ENCODE results near the gene REEP3. TPM values are rescaled to one million over a fixed set of nuclear protein-coding genes. Genes with fewer than 3 reads are reported as not detected.

The REEP3 gene
- 135 TPM for total RNA-seq (2021; ENCODE audit: unreplicated experiment)
- 42.3 TPM for polyA plus RNA-seq (2012; ENCODE audit: insufficient read length)
- Bru-seq, nascent RNA = percentile 94 among the genes with signal in this experiment
- BruChase-seq, experiment 1, labeled RNA remaining after a 2-hour chase = percentile 92 among the genes with signal in this experiment
- percentile 95 among the genes with signal in this experiment for BruChase-seq, experiment 2, labeled RNA remaining after a 6-hour chase
- long read RNA-seq, full-length matches to known transcripts = 142 of 250 reads
- long read RNA-seq, partial matches to known transcripts = 90 of 250 reads
- long read RNA-seq, other reads (novel, unspliced or antisense) = 18 of 250 reads

GRCh38 chr10:63520500-63521415 lies at the start of gene REEP3:
Gene REEP3, plus strand, starts transcription at chr10:63521401. Its CDS starts 145 bp downstream, at chr10:63521546.
- Histone ChIP-seq H3K4me1 (ENCODE audit: control insufficient read depth, insufficient read depth, low read length) (peaks cover 71% of the 10 kb centered on the region), H3K27me3 (ENCODE audit: control insufficient read depth, insufficient read depth, low read length) (no peaks in the 10 kb centered on the region), H3K4me3 (ENCODE audit: low read depth in 2 of 2, low read length in 2 of 2) (peak within 1 kb of the TSS; percentile 74 to 83), H3K27ac (ENCODE audit: low read length) (peak within 1 kb of the TSS; percentile 97), H3K9me3 (ENCODE audit: control insufficient read depth, insufficient read depth, low read depth, low read length) (no peaks in the 10 kb centered on the region), H3K36me3 (ENCODE audit: control insufficient read depth, insufficient read depth, low read length) (no peaks in the 10 kb centered on the region; the same call in 1 of the 2 replicates)
- no peak for TF ChIP-seq TCF7L2 (IDR thresholded peaks at IDR 0.05; ENCODE audit: low read depth, low read length)
- 0 out of 2 replicates have a peak, but pooled peaks have one; percentile 44 for TF ChIP-seq POLR2AphosphoS5 (IDR thresholded peaks at IDR 0.05; ENCODE audit: low read depth, low read length)
- no peak for TF ChIP-seq REST (IDR thresholded peaks at IDR 0.05; ENCODE audit: insufficient read depth in 1 of 2, low read depth in 2 of 2, low read length in 1 of 2)
- TF ChIP-seq SIN3A (IDR thresholded peaks at IDR 0.05; ENCODE audit: borderline replicate concordance, insufficient read depth, low read depth, low read length) = 0 out of 2 replicates have a peak, but pooled peaks have one; percentile 39
- intact Hi-C loops (cut with micrococcal nuclease; ENCODE audit: unreplicated experiment) (loop anchor here (5.0 kb wide), 1 partner anchor 53 kb away; the partner anchor contains the start of gene JMJD1C), in situ Hi-C loops (cut with HindIII; ENCODE audit: low pct_unique_long_range_greater_than_20kb, low sequenced_read_pairs) (no loop called here)
- ATAC-seq (peak; percentile 93), DNase-seq (ENCODE audit: low read depth, low spot score) (no peak)
- CTCF ChIA-PET = interaction anchor here (0.6 kb wide), 1 partner anchor 35 kb away, joined by 5 read pairs; no protein-coding TSS in a partner anchor
- POLR2A ChIA-PET = no interaction called here
- BruUV-seq (replicated peaks) = no TSS peak

GRCh38 chr10:63474488-63474887 lies 46.7 kb upstream of the REEP3 start:
- no peak overlapping the region for H3K4me3 ChIP-seq (ENCODE audit: low read depth in 2 of 2, low read length in 2 of 2)
- intact Hi-C loops (cut with micrococcal nuclease; ENCODE audit: unreplicated experiment) = no loop called here
- TF ChIP-seq POLR2AphosphoS5 (IDR thresholded peaks at IDR 0.05; ENCODE audit: low read depth, low read length) = no peak
- TF ChIP-seq REST (IDR thresholded peaks at IDR 0.05; ENCODE audit: insufficient read depth in 1 of 2, low read depth in 2 of 2, low read length in 1 of 2) = no peak
- no peak for TF ChIP-seq CTCF (IDR thresholded peaks at IDR 0.05)
- no peak for TF ChIP-seq SIN3A (IDR thresholded peaks at IDR 0.05; ENCODE audit: borderline replicate concordance, insufficient read depth, low read depth, low read length)
- no peak for TF ChIP-seq TCF7L2 (IDR thresholded peaks at IDR 0.05; ENCODE audit: low read depth, low read length)
- H3K27me3 ChIP-seq (ENCODE audit: control insufficient read depth, insufficient read depth, low read length) = no peaks in the 10 kb centered on the region
- no peak overlapping the region for H3K27ac ChIP-seq (ENCODE audit: low read length)
- H3K4me1 ChIP-seq (ENCODE audit: control insufficient read depth, insufficient read depth, low read length) = peaks cover 11% of the 10 kb centered on the region; the same call in 1 of the 2 replicates
- H3K36me3 ChIP-seq (ENCODE audit: control insufficient read depth, insufficient read depth, low read length) = no peaks in the 10 kb centered on the region
- BruUV-seq (replicated peaks) = no TSS peak
- in situ Hi-C loops (cut with HindIII; ENCODE audit: low pct_unique_long_range_greater_than_20kb, low sequenced_read_pairs) = no loop called here
- ATAC-seq = no peak
- CTCF ChIA-PET = no interaction called here
- no peaks in the 10 kb centered on the region for H3K9me3 ChIP-seq (ENCODE audit: control insufficient read depth, insufficient read depth, low read depth, low read length)
- DNase-seq (ENCODE audit: low read depth, low spot score) = no peak
- POLR2A ChIA-PET = interaction anchor here (0.6 kb wide), 1 partner anchor 35 kb away, joined by 4 read pairs; no protein-coding TSS in a partner anchor
